Heart right ventricle (tissue), 16 donors: ENCODE results near the gene SENP2. TPM values are rescaled to one million over a fixed set of nuclear protein-coding genes. Genes with fewer than 3 reads are reported as not detected.
A peak's percentile ranks its signal among the peaks of the same experiment; 100 is the strongest.

Experiments used
- ATAC-seq, 8 donors: fragments of 200-7000 bp; cut with Tn5 transposase; one replicate each; pipeline ENCODE4 v1.9.1; 2020; ENCODE audit warnings: mild to moderate bottlenecking in 8 of 8, moderate library complexity in 8 of 8, moderate number of reproducible peaks in 1 of 8
- DNase-seq, 2 donors: peaks; one replicate each; pipeline ENCODE4 v3.0.0-alpha.2; 2020
- H3K27ac ChIP-seq, 10 donors: fragments of 200-600 bp; sonication (generic) in 2 of 10; one replicate each; pipeline versions ENCODE4 v1.5.0 to v1.8.0; 2020 to 2022; ENCODE audit warnings: mild to moderate bottlenecking in 3 of 10
- H3K27me3 ChIP-seq, 7 donors: fragments of 200-600 bp; one replicate each; pipeline ENCODE4 v1.8.0; 2021 to 2022; ENCODE audit warnings: mild to moderate bottlenecking in 2 of 7
- H3K36me3 ChIP-seq, 9 donors: fragments of 200-600 bp; sonication (generic) in 1 of 9; one replicate each; pipeline versions ENCODE4 v1.5.0 to v1.8.0; 2020 to 2022; ENCODE audit warnings: mild to moderate bottlenecking in 2 of 9
- H3K4me1 ChIP-seq, 9 donors: fragments of 200-600 bp; sonication (generic) in 1 of 9; one replicate each; pipeline versions ENCODE4 v1.5.0 to v1.8.0; 2020 to 2022; ENCODE audit warnings: mild to moderate bottlenecking in 4 of 9
- H3K4me3 ChIP-seq, 10 donors: fragments of 200-600 bp; sonication (generic) in 2 of 10; one replicate each; pipeline versions ENCODE4 v1.5.0 to v1.8.0; 2020 to 2022; ENCODE audit warnings: mild to moderate bottlenecking in 7 of 10, moderate library complexity in 2 of 10
- H3K9me3 ChIP-seq, 11 donors: fragments of 200-600 bp in 10 of 11; sonication (generic) in 2 of 11; one replicate each; pipeline versions ENCODE4 v1.5.0 to v1.8.0; 2013 to 2022; ENCODE audit warnings: mild to moderate bottlenecking in 2 of 11, control low read depth in 1 of 11, moderate library complexity in 1 of 11
- CTCF ChIP-seq, 9 donors: fragments of 200-600 bp; sonication (generic) in 2 of 9; IDR thresholded peaks; one replicate each; pipeline versions ENCODE4 v1.5.0 to v1.8.0; 2021 to 2022; ENCODE audit warnings: antibody characterized with exemption in 9 of 9, mild to moderate bottlenecking in 5 of 9, moderate library complexity in 1 of 9
- WGBS, 2 donors: extraction: QIAGEN DNeasy Blood & Tissue Kit; methylation state at CpG; one replicate each; pipeline ENCODE4 v1.1.7; 2013; ENCODE audit warnings: inconsistent platforms in 1 of 2; 5-methylcytosine and 5-hydroxymethylcytosine counted together
- intact Hi-C, 10 donors: fragments of 100-400 bp; cut with DNase I; formaldehyde crosslinking; loops; one replicate each; pipeline versions ENCODE4 v1.11.1 to v1.14.2; 2022
- polyA plus RNA-seq, 2 donors: library from polyadenylated mRNA; stranded (reverse); fragments of 200-250 nt; gene quantifications; one replicate each; pipeline ENCODE4 v1.2.3, GENCODE V29; 2013
- total RNA-seq, 10 donors: library from RNA; stranded (reverse); fragmentation: NEBNext Ultra II Directional in 3 of 10; extraction: Animal tissue kit (Norgen Biotek cat#: 25700) in 3 of 10; gene quantifications; one replicate each; pipeline versions ENCODE4 v1.2.1 to v1.2.4, GENCODE V29; 2021 to 2023
- donor health status: Arrhythmogenic right ventricular cardiomyopathy.
- donor health status: ischemic (EF 13 %, LVEDD 7.1; RV severe dilation, severe dysfunction).
- donor health status: healthy with polysubstance abuse.
- donor health status: DM: no; HTN: yes; CAD: no.
- donor health status: DM: no; HTN: no; CAD: no.
- donor health status: ischemic (EF 25% LVEDD 6.9; RV normal size, moderate dysfunction).
- donor health status: ischemic (EF 25% LVEDD 5.7; RV mildly dilated, moderate dysfunction).
- donor health status: healthy.
- donor health status: DM: yes; HTN: yes; CAD: no.
- donor health status: Ischemic cardiomyopathy.
- donor health status: ischemic (EF 35%, LVEDD 5.7; RV mildly dilated, moderate dysfunction).
- donor health status: nonischemic (EF 11% LVEDD 7.7; RV severe dilation, severe dysfunction).
- donor health status: DM: yes; HTN: yes; CAD: no.
- donor health status: PGD.
- donor health status: ischemic (EF 29% LVEDD 5.4; RV normal size, mild dysfunction).
- donor health status: nonischemic (EF 23%, LVEDD 6.1; RV moderate dilation, normal function).

The SENP2 gene
- total and polyA plus RNA-seq, 12 donors, result 7.9 to 46.5 (median 34.9) TPM

- Histone ChIP-seq H3K9me3 (no peaks in the 10 kb centered on the region), H3K4me3 (no peak overlapping the region), H3K27me3 (no peaks in the 10 kb centered on the region), H3K36me3 (no peaks in the 10 kb centered on the region), H3K27ac (peak overlapping the region in 9 of 10 donors; percentile 19 to 72 (median 43)), H3K4me1 (peaks cover 0 to 38% (median 11%) of the 10 kb centered on the region in 9 donors)
- intact Hi-C loops, result no loop called here
- WGBS, 2 donors, result 71% methylated on average over 8 of the region's 8 CpGs
- DNase-seq, result peak in 1 of 2 donors; percentile 36
- ATAC-seq, result peak; percentile 45 to 77 (median 66)
- TF ChIP-seq CTCF (IDR thresholded peaks at IDR 0.05), result no peak
Measured at GRCh38 chr3:185656321-185656840, 70.3 kb downstream of the SENP2 start.

- 94 to 98% methylated on average over 12 of the region's 12 CpGs for WGBS, 2 donors
- Histone ChIP-seq H3K27me3 (no peaks in the 10 kb centered on the region), H3K9me3 (no peaks in the 10 kb centered on the region), H3K36me3 (no peaks in the 10 kb centered on the region), H3K4me3 (no peak overlapping the region), H3K27ac (peak overlapping the region in 4 of 10 donors; percentile 19 to 40 (median 35)), H3K4me1 (peaks cover 0 to 38% (median 11%) of the 10 kb centered on the region in 9 donors)
- ATAC-seq, result no peak
- DNase-seq, result no peak
- no peak for TF ChIP-seq CTCF (IDR thresholded peaks at IDR 0.05)
- intact Hi-C loops, result no loop called here
Measured at GRCh38 chr3:185657211-185657610, 71.1 kb downstream of the SENP2 start.

- no peak for DNase-seq
- peak overlapping the region in 2 of 10 donors; percentile 20 to 33 for H3K27ac ChIP-seq
- intact Hi-C loops, result no loop called here
- TF ChIP-seq CTCF (IDR thresholded peaks at IDR 0.05), result no peak
- WGBS, 2 donors, result 92% methylated on average over 15 of the region's 15 CpGs
- ATAC-seq, result no peak
- no peaks in the 10 kb centered on the region for H3K27me3 ChIP-seq
- peaks cover 0 to 38% (median 11%) of the 10 kb centered on the region in 9 donors for H3K4me1 ChIP-seq
- H3K9me3 ChIP-seq, result no peaks in the 10 kb centered on the region
- H3K4me3 ChIP-seq, result no peak overlapping the region
- H3K36me3 ChIP-seq, result no peaks in the 10 kb centered on the region
Measured at GRCh38 chr3:185657691-185658503, 71.8 kb downstream of the SENP2 start.

- H3K36me3 ChIP-seq, result no peaks in the 10 kb centered on the region
- TF ChIP-seq CTCF (IDR thresholded peaks at IDR 0.05), result no peak
- peak overlapping the region in 1 of 10 donors; percentile 20 for H3K27ac ChIP-seq
- DNase-seq (no peak), ATAC-seq (peak in 5 of 8 donors; percentile 14 to 80 (median 47))
- H3K27me3 ChIP-seq, result no peaks in the 10 kb centered on the region
- no peak overlapping the region for H3K4me3 ChIP-seq
- intact Hi-C loops, result no loop called here
- WGBS, 2 donors, result 61 to 71% methylated on average over 8 of the region's 8 CpGs
- H3K9me3 ChIP-seq, result no peaks in the 10 kb centered on the region
- H3K4me1 ChIP-seq, result peaks cover 0 to 38% (median 11%) of the 10 kb centered on the region in 9 donors
Measured at GRCh38 chr3:185658504-185658912, 72.4 kb downstream of the SENP2 start.
